SK-N-MC (cell line): ENCODE results near the gene PLEKHA7.

Source experiments
- EZH2 ChIP-seq: fragments of 200-600 bp; sonication (generic); IDR thresholded peaks from one replicate; pipeline ENCODE4 v1.6.1; 2017; ENCODE audit warnings: antibody characterized with exemption
- POLR2AphosphoS5 ChIP-seq: IDR thresholded peaks from 2 replicates; pipeline ENCODE4 v1.6.1; 2012; ENCODE audit warnings: mild to moderate bottlenecking, low read depth, low read length, borderline replicate concordance

- no peak for TF ChIP-seq POLR2AphosphoS5
- TF ChIP-seq EZH2: no peak
Observed at GRCh38 chr11:16841984-16842383, 172.2 kb downstream of the PLEKHA7 start.
